GM21737 (cell line): ENCODE data around the gene NEMP2.
"Not testable (repeated sequence)": the region's sequence is repeated elsewhere in the genome, so short reads cannot be mapped to it uniquely, and the experiment has no call there.

Source experiments
- ATAC-seq: cut with Tn5 transposase; IDR thresholded peaks from one replicate; pipeline ENCODE4 v1.9.1; 2021; ENCODE audit warnings: mild to moderate bottlenecking, moderate library complexity; ENCODE audit not compliant: unreplicated experiment

The NEMP2 gene

DNA sequence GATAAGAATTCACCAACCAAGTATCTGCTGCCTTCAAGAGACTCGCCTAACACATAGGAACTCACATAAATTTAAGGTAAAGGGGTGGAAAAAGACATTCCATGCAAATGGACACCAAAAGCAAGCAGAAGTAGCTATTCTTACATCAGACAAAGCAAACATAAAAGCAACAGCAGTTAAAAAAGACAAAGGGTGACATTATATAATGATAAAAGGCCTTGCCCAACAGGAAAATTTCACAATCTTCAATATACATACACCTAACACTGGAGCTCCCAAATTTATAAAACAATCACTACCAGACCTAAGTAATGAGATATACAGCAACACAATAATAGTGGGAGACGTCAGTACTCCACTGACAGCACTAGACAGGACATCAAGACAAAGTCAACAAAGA, 41.4 kb downstream of the NEMP2 start:
- no peak for ATAC-seq

DNA sequence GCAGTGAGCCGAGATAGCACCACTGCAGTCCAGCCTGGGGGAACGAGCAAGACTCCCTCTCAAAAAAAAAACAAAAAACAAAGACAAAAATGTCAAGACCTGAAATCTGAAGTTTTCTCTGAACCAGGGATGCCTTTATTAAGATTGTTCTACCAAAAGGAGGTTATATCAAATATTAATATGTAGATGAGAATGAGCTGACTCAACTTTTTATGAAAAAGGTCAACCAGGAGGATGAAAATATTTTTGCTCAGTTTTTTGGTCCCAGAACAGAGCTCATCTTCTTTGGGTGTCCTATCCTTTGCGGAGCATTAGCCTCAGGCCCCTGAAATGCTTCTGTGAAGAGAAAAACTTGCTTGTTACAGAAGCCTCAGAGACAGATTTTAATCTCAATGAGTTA, 44.0 kb downstream of the NEMP2 start:
- ATAC-seq: no peak

DNA sequence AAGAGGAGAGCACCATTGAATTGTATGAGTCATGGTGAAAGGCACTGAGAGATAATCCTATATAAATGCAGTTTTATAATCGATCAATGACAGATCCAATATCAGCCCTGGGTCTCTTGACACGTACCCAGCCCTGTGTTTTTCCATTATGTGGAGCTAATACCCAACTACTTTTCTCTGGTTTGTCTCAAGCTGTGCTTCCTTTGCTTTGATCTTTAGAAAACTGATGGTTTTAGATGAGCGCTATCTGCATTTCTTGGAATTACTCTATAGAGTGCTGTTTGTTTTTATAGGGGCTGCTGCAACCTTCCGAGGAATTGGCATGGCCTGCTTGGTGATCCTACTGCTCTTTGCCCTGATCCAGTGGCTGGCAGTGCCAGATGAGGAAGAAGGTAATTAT, 45.0 kb downstream of the NEMP2 start:
- no peak for ATAC-seq

DNA sequence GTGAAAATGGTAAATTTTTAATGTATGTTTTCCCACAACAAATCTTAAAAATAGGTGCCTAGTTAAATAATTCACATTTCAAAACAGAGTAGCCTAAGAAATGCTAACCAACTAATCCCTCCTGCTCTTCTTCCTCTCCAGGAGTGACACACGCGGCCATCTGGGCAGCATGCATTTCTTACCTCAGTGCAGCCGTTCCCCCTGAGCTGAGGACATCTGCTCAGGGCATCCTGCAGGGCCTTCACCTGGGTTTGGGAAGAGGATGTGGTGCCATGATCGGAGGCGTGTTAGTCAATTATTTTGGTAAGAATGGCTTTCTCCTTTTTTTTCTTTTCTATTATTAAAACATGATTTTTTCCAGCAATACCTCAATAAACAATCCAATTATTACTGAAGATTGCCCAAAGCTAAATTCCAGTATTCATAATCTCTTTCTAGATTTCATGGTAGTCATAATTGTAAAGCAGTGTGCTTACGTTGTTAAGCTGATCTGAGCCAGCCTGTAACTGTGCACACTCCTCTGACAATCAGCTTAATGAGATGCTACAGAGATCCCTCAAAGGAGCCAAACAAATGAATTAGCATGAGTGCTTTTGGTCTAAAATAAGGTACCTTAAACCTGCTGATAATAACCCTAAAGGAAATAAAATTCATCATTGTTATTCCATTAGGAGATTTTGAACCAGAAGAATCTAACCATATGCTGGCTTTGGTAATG, 45.8 kb downstream of the NEMP2 start:
- no peak for ATAC-seq

DNA sequence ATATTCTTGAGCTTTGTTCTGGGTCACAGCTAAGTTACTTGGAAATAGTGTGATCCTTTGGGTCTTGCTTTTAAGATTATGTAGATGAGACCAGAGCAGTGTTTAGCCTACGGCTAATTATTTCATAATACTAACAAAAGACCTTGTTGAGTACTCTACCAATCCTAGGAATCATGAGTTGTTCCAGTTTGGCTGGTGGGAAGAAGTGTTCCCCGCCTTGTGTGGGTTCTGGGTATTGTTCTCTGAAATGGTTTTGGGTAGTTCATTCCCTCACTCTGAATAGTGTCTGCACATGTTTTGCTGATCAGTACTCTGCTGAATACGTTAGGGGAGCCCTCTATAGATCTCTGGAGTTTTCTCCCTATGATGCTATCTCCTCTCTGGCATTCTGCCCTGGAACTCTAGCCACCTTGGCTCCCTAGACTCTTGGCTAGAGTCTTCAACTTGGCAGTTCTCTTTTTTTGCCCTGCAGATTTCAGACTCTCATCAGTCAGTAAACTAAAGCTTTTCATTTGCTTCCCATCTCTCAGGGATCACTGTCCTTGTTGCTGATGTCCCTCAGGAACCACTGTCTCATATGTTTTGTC, 48.4 kb downstream of the NEMP2 start:
- ATAC-seq: no peak

DNA sequence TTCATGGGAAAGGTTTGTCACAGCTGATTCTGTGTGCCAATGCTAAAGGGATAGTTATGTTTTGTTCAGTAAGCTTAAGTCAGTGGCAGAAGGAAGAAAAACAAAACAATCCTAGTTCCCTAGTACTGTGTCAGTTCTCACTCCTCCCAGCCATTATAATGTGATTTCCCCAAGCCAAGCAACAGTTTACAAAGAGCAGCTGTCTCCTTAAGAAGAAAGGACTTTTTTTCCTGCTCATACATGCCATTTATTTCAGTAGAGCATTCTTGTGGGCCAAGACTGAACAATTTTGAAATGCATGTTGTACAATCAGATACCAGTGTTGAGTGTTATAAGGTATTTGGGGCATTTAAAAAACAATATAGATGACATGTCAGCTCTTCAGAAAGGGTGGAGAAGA, 52.1 kb downstream of the NEMP2 start:
- ATAC-seq: no peak

DNA sequence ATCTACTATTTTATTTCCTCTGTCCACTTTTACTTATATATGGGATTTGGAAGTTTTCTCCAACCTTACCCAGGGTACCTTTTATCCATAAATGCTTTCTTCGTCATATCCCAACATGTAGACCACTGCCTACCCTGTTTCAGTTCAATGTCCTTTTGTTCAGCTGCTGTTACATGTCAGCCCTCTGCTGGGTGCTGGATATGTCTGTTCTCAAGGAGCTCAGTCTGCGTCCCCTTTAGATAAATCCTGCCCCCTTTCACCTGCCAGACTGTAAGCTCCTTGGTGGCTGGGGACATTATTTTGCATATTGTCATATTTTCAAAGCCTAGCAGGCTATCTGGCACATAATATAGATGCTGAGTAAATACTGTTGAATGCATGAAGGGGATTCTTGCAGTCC, 53.2 kb downstream of the NEMP2 start:
- no peak for ATAC-seq

DNA sequence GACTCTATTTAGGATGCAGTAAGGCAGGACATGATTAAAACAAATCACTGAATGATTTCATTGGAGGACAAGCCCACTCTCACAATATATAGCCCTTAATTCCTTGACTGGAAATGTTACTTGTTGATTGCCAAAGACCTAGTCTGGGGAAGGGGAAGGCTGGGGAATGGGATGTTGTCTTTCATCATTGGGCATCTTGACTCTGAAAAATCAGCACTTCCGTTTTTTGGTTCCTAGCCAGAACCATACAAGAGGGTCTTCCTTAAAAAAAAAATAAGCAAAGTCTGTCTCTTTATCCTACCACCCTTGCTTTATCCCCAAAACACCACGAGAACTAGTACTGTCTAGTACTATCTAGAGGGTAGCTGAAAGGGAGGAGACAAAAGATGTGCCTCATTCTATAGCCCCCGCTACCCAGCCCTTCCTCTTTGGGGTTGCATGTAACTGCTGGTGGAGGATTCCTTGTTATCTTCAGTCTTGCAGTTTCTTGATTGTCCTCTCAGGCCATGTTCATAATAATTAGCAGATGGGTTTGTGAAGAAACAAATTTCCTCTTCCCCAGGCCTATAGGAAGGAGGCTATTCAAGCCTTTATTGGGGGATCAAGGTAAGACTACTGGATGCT, 55.8 kb downstream of the NEMP2 start:
- ATAC-seq: no peak

DNA sequence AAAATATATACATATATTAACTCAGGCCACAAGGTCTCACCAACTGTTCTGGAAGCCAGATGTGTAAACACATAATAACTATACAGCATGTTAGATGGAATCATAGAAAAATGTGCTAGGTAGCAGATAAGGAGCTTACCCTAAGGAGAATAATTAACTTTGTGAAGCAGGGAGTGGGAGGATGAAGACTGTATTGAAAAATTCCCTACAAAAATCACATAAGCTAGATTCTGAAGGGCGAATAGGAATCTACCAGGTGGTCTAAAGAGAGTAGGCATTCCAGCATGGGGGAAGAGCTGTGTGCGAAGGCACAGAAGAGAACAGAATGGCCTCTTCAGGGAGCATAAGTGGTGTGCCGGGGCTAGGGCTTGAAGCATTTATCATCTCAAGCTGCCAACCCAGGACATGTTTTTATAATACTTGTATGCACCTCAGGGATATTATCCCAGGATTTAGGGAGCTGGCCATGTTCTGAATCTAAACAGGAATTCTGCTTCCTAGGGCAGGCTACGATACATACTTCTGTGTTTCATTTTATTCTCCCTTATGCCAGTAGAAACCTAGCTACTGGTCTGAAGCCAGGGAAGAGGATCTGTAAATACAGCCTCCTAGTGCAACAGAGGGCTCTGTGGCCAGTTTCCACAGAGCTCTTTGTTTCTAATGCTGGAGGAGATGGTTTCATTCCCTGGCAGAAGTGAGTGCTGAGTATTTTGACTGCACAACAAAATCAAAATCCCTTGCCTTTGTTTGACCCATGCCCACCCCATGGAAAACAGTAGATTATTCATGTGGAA, 56.7 kb downstream of the NEMP2 start:
- ATAC-seq: no peak

DNA sequence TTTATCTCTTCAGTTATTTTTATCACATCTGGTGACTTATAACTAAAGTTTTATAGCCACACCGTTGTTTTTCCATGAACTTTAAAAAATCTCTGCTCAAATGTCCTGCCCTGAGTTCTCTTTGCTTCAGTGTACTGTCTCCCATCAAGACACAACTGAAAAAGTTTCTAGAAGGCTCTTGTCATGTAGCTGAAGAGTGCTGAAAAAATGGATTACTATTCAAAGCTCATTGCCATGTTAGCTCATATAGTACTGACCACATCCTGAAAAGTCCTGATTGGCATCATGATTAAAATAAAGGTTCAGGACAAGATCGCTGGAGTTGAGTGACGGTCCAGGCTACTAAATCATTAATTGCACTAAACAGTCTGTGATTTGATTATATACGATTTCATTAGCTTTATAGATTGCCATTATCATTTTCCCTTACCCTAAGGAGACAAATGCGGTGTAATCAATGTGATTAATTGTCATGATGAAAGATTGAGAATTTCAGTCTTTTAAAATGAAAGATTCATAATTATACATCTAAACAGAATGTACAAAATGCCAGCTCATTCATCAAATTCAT, 64.2 kb downstream of the NEMP2 start:
- ATAC-seq: no peak

DNA sequence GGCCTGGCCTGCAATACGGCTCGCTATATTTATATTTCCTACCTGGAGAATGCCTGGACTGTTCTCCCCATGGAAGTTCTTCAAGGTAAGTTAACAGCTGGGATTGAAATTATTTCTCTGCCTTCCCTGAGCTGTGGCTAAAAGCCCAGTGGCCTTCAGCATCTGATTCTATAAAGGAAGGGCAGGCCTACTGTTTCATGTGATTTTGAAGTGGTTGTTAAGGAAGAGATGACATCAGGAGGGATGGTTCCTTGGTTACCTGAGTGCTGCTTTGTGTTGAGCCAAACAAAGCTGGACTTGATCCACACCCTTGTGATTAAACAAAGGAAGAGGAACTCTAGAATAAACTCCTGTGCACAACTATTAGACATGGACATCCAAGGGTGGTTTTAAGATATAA, 64.8 kb downstream of the NEMP2 start:
- no peak for ATAC-seq

DNA sequence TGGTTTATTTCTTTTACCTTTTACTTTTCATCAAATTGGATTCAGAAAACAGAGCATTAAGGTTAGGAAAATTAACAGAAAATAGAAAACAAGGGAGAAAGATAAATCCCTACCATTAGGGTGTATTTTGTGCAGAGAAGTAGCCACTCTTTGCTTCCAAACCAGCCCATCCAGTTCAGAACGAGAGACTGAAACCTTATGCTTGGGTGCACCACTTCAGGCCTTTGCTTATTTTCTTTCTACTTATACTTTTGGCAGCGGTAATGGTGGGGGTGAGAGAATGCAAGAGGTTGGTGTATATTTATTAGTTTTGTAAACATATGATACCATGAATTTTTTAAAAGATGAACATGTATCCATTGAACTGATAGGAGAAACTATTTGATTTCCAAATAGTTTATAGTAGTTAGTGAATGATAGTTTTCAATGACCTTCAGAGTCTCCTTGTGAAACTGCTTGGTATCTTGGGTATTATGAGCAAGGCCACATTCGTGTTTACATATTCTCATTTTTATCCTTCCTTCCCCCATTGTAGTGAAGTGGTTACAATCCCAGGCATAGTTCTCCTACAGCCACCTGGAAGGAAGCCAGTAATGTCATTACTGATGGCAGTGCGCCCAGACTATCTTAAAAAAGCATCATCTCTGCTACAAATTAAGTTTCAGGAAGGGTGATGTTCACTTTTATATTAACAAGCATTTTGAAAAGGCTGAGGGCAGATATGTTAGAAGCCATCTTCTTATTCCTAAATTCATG, 65.5 kb downstream of the NEMP2 start:
- ATAC-seq: no peak

DNA sequence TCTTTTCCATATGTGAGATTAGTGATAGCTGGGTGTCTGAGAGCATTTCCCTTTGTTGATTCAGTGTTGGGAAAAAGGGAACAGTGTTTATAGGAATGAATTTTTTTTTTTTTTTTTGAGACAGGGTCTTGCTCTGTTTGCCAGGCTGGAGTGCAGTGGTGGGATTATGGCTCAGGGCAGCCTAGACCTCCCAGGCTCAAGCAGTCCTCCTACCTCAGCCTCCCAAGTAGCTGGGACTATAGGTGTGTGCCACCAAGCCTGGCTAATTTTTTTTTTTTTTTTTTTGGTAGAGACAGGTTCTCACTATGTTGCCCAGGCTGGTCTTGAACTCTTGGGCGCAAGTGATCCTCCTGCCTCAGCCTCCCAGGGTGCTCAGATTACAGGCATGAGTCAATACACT, 66.2 kb downstream of the NEMP2 start:
- not testable (repeated sequence) for ATAC-seq

DNA sequence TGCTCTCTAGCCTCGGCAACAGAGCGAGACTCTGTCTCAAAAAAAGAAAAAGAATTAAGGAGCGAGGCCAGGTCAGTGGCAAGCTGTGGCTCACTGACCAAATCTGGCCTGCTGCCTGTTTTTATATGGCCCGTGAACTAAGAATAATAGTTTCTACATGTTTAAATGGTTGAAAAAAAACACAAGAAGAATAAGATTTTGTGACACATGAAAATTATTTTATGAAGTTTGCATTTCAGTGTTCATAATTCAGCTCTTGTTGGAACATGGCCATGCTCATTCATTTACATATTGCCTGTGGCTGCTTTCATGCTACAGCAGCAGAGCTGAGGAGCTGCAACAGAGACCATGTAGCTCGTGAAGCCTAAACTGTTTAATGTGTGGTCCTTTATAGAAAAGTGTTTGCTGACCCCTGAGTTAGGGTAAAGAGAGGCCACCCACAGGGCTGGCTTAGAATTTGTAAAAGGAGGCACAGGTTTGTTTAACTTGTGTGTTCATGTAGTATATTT, 66.9 kb downstream of the NEMP2 start:
- ATAC-seq: no peak

DNA sequence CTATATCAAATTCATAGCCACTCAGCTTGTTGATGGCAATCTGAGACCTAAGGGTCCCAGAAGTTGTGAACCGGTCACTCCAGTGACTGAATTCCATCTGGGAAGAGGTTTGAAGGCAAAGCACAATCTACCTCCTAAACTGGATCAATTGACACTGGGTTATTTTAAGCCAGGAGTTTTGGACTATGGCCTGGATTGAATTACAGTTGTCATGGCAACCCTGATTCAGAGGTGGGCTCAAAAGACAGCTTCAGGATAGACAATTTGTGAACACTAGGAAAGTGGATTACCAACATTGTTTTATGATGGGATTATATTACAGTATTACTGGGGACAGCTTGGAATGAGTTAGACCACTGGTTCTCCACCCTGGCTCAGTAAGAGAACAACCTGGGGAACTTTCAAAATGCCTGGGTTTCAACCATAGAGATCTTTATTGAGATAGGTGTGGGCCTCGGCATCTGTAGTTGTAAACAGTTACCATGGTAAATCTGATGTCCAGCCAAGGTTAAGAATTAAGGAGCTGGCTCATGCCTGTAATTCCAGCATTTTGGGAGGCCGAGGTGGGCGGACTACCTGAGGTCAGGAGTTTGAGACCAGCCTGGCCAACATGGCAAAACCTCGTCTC, 67.6 kb downstream of the NEMP2 start:
- ATAC-seq: no peak

DNA sequence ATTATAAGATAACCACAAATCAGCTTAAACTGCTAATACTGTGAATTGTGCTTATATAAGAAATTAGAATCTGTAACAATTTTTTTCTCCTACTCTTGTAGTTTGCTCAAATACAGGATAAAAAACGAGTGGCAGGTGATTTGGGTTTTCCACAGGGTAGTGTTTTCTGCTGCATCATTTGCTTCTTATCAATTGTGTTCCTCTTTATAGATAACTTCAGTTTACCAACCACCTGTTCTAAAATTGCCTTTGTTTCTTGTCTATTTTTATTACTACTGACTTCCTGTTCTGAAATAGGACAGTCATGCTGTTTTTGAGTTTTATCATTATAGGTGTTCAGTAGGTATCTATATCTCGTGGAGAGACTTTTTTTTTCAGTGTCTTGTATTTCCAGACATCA, 69.5 kb downstream of the NEMP2 start:
- no peak for ATAC-seq

DNA sequence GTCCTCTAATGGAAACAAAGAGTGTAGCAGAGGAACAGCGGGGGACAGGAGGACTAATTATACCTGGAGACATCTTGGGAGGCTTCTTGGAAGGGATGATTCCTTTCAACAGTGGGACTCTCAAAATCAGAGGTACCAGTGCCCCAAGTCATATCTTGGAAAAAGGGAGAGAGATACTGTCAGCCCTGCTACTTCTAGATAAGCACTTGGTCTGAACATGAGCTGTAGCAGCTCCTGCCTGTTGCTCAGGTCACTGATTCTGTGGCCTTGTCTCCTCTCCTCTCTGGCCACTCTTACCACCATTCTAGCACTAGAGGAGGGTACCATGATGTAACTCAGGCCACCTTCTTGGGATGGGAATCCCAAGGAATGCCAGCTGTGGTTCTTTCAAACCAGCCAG, 71.9 kb downstream of the NEMP2 start:
- ATAC-seq: no peak

DNA sequence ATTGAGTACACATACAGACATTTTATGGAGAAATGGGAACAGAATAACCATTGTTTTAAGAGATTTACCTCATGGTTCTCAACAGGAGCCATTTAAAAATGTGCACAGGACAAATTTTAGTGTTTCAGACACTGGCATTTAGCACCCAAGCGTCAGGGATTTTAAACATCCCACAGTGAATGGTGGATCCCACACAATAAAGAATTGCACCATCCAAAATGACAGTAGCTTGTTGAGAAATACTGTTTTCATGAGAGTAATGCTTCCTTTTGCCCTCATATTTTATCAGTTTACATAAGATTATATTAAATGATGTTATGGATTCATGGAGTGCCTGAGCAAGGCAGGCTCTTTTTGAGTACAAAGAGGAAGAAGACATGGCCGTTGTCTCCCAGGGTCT, 72.3 kb downstream of the NEMP2 start:
- ATAC-seq: no peak

DNA sequence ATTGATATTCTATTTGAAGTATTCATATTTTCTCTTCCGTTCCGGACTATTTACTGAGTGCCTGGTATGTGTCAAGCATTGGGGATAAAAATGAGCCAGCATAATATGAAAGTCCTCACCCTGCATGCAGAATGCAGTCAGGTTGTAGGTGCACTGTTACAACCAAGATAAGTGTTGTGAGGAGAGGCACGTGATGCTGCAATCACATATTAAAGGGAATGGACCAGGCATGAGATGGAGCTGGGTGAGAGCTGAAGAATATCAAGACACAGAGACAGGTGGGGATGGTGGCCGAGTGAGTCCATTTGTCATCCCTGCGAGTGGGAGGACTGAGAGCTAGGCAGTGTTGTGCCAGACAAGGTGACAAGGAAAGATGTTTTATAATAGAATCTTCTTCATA, 74.0 kb downstream of the NEMP2 start:
- ATAC-seq: no peak

DNA sequence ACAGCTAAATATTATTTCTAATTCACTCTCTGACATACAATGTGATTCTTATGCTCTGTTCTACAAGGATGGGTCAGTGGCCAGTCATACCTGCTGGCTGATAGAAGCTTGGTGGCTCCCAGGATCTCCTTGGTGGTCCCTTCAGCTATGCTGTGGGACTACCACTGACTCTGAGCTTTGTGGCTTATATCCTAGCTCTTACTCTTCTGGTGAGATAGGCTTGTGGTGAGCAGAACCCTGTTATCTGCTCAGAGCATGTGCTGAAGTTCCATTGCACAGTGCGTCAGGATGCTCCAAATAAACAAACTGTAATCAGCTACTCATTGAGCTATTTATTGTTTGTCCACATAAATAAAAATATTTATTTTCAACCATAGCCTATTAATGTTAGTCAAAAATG, 74.6 kb downstream of the NEMP2 start:
- no peak for ATAC-seq
